H9 (cell line): Measurements from ENCODE around the gene SEC23IP. TPM values are rescaled to one million over a fixed set of nuclear protein-coding genes. Genes with fewer than 3 reads are reported as not detected.

Source experiments
- DNase-seq: peaks from one replicate; pipeline ENCODE4 v3.0.0-alpha.2; 2017
- H2AFZ ChIP-seq: one replicate; pipeline ENCODE4 v1.6.1; 2013; ENCODE audit warnings: mild to moderate bottlenecking, low read length, control low read depth, moderate library complexity
- H2AK5ac ChIP-seq: 2 replicates; pipeline ENCODE4 v1.6.1; 2013; ENCODE audit warnings: low read length, control low read depth, mixed read lengths; ENCODE audit not compliant: insufficient read length
- H2BK120ac ChIP-seq: one replicate; pipeline ENCODE4 v1.6.1; 2013; ENCODE audit warnings: low read depth, mild to moderate bottlenecking, low read length, control low read depth, inconsistent platforms; ENCODE audit not compliant: poor library complexity, severe bottlenecking
- H2BK12ac ChIP-seq: 2 replicates; pipeline ENCODE4 v1.6.1; 2013; ENCODE audit warnings: low read length, control low read depth, mixed read lengths, low read depth; ENCODE audit not compliant: insufficient read length
- H2BK15ac ChIP-seq: 2 replicates; pipeline ENCODE4 v1.6.1; 2013; ENCODE audit warnings: low read depth, low read length, control low read depth
- H2BK20ac ChIP-seq: one replicate; pipeline ENCODE4 v1.6.1; 2013; ENCODE audit warnings: low read depth, mild to moderate bottlenecking, low read length, control low read depth, inconsistent platforms; ENCODE audit not compliant: poor library complexity, severe bottlenecking
- H2BK5ac ChIP-seq: 2 replicates; pipeline ENCODE4 v1.6.1; 2013; ENCODE audit warnings: low read length, control low read depth, mixed read lengths; ENCODE audit not compliant: insufficient read length
- H3K14ac ChIP-seq: 2 replicates; pipeline ENCODE4 v1.6.1; 2013; ENCODE audit warnings: low read length, control low read depth; ENCODE audit not compliant: insufficient read depth
- H3K18ac ChIP-seq: 2 replicates; pipeline ENCODE4 v1.6.1; 2013; ENCODE audit warnings: low read depth, mild to moderate bottlenecking, mixed read lengths, low read length, control low read depth; ENCODE audit not compliant: insufficient read length
- H3K23ac ChIP-seq: 2 replicates; pipeline ENCODE4 v1.6.1; 2013; ENCODE audit warnings: low read length, control low read depth, mixed read lengths, low read depth; ENCODE audit not compliant: insufficient read length
- H3K23me2 ChIP-seq: 2 replicates; pipeline ENCODE4 v1.6.1; 2013; ENCODE audit warnings: low read depth, mild to moderate bottlenecking, mixed read lengths, low read length, control low read depth; ENCODE audit not compliant: insufficient read length, poor library complexity, severe bottlenecking
- H3K27ac ChIP-seq: 2 replicates; pipeline ENCODE4 v1.5.1; 2013; ENCODE audit warnings: low read length, control low read depth, mixed read lengths, low read depth; ENCODE audit not compliant: insufficient read length
- H3K27me3 ChIP-seq: 2 replicates; pipeline ENCODE4 v1.6.1; 2013; ENCODE audit warnings: low read length, control low read depth, inconsistent platforms; ENCODE audit not compliant: insufficient read depth
- H3K4ac ChIP-seq: 2 replicates; pipeline ENCODE4 v1.6.1; 2013; ENCODE audit warnings: low read depth, mild to moderate bottlenecking, control low read depth, inconsistent platforms, low read length, moderate library complexity
- H3K4me1 ChIP-seq: 2 replicates; pipeline ENCODE4 v1.6.1; 2013; ENCODE audit warnings: low read length, control low read depth, inconsistent platforms; ENCODE audit not compliant: insufficient read depth
- H3K4me2 ChIP-seq: 2 replicates; pipeline ENCODE4 v1.6.1; 2013; ENCODE audit warnings: low read length, control low read depth, mixed read lengths; ENCODE audit not compliant: insufficient read length, insufficient read depth
- H3K56ac ChIP-seq: 2 replicates; pipeline ENCODE4 v1.6.1; 2013; ENCODE audit warnings: low read depth, mild to moderate bottlenecking, mixed read lengths, low read length, control low read depth; ENCODE audit not compliant: insufficient read length
- H3K79me1 ChIP-seq: 2 replicates; pipeline ENCODE4 v1.6.1; 2013; ENCODE audit warnings: low read depth, mild to moderate bottlenecking, moderate library complexity, low read length, control low read depth, inconsistent platforms; ENCODE audit not compliant: insufficient read depth, poor library complexity, severe bottlenecking
- H3K79me2 ChIP-seq: 2 replicates; pipeline ENCODE4 v1.6.1; 2013; ENCODE audit warnings: low read length, control low read depth, inconsistent platforms; ENCODE audit not compliant: insufficient read depth
- H3K9ac ChIP-seq: 2 replicates; pipeline ENCODE4 v1.6.1; 2013; ENCODE audit warnings: low read length, control low read depth, mixed read lengths; ENCODE audit not compliant: insufficient read length; ENCODE audit errors: extremely low read depth
- H3K9me3 ChIP-seq: one replicate; pipeline ENCODE4 v1.6.1; 2013; ENCODE audit warnings: low read depth, low read length, inconsistent platforms; ENCODE audit not compliant: control insufficient read depth
- H3T11ph ChIP-seq: one replicate; pipeline ENCODE4 v1.6.1; 2013; ENCODE audit warnings: mild to moderate bottlenecking, low read length, control low read depth, inconsistent platforms
- H4K20me1 ChIP-seq: one replicate; pipeline ENCODE4 v1.6.1; 2013; ENCODE audit not compliant: control insufficient read depth, insufficient read length, insufficient read depth
- H4K5ac ChIP-seq: 2 replicates; pipeline ENCODE4 v1.6.1; 2013; ENCODE audit warnings: low read depth, mild to moderate bottlenecking, mixed read lengths, low read length, control low read depth; ENCODE audit not compliant: insufficient read length
- H4K8ac ChIP-seq: replicated peaks from 2 replicates; pipeline ENCODE4 v1.6.1; 2013; ENCODE audit warnings: low read length, control low read depth, mixed read lengths, low read depth; ENCODE audit not compliant: insufficient read length
- H4K91ac ChIP-seq: 2 replicates; pipeline ENCODE4 v1.6.1; 2013; ENCODE audit warnings: low read depth, mild to moderate bottlenecking, moderate library complexity, mixed read lengths, low read length, control low read depth; ENCODE audit not compliant: insufficient read length
- H3K27ac Mint-ChIP-seq, 3 experiments: 2 replicates in 2 of 3; 3 replicates in 1 of 3; pipeline ENCODE4 v1.8.0; 2020 to 2021; ENCODE audit warnings: mixed read lengths in 3 of 3, mild to moderate bottlenecking in 1 of 3, moderate library complexity in 1 of 3
- H3K27me3 Mint-ChIP-seq: 2 replicates; pipeline ENCODE4 v1.8.0; 2021; ENCODE audit warnings: low read depth, mild to moderate bottlenecking, moderate library complexity, mixed read lengths
- H3K36me3 Mint-ChIP-seq, 3 experiments: 2 replicates in 2 of 3; 3 replicates in 1 of 3; pipeline ENCODE4 v1.8.0; 2020 to 2021; ENCODE audit warnings: low read depth in 3 of 3, mixed read lengths in 3 of 3; ENCODE audit not compliant: insufficient read depth in 1 of 3
- H3K4me1 Mint-ChIP-seq, 2 experiments: 2 replicates each; pipeline ENCODE4 v1.8.0; 2020; ENCODE audit warnings: mixed read lengths in 2 of 2
- H3K4me3 Mint-ChIP-seq, 2 experiments: 2 replicates in 1 of 2; 3 replicates in 1 of 2; pipeline ENCODE4 v1.8.0; 2020 to 2021; ENCODE audit warnings: mild to moderate bottlenecking in 2 of 2, mixed read lengths in 2 of 2, moderate library complexity in 1 of 2
- H3K9me3 Mint-ChIP-seq, 2 experiments: 2 replicates in 1 of 2; 3 replicates in 1 of 2; pipeline ENCODE4 v1.8.0; 2020; ENCODE audit warnings: mild to moderate bottlenecking in 2 of 2, mixed read lengths in 2 of 2, moderate library complexity in 1 of 2
- WGBS: extraction: QIAGEN DNeasy Blood & Tissue Kit; methylation state at CpG from one replicate; pipeline ENCODE4 v1.1.7; 2013; ENCODE audit warnings: missing lambda C conversion rate, low lambda C conversion rate, mixed read lengths; ENCODE audit not compliant: insufficient read length; ENCODE audit errors: extremely low coverage; 5-methylcytosine and 5-hydroxymethylcytosine counted together
- total RNA-seq: library from RNA; stranded (reverse); gene quantifications from 2 replicates; pipeline ENCODE4 v1.2.1, GENCODE V29; 2021
- TF ChIP-seq, protein P1 (sequence below): fragments of 200-600 bp; sonication (generic); conservative IDR thresholded peaks from 3 replicates; pipeline ENCODE4 v1.8.0; 2021; ENCODE audit warnings: antibody characterized with exemption, mild to moderate bottlenecking

SEC23IP gene
- total RNA-seq, 1 experiment from 2014 or later, result 93.0 TPM

GRCh38 chr10:119970107-119970506 is 77.6 kb downstream of the SEC23IP start:
- Mint-ChIP-seq H3K4me1 (peaks cover 0 to 6% of the 10 kb centered on the region in 2 experiments; a peak in 1 of 4 replicates), H3K4me3 (no peak overlapping the region), H3K36me3 (peaks cover 0 to 7% (median 0%) of the 10 kb centered on the region in 3 experiments; a peak in 2 of 7 replicates), H3K27ac (no peak overlapping the region), H3K9me3 (peaks cover 12 to 16% of the 10 kb centered on the region in 2 experiments), H3K27me3 (no peaks in the 10 kb centered on the region; the same call in 1 of the 2 replicates)
- Histone ChIP-seq H3K56ac (no peak overlapping the region), H2BK12ac (no peak overlapping the region), H2AFZ (no peak overlapping the region), H3K4ac (no peak overlapping the region), H3T11ph (no peak overlapping the region), H3K18ac (no peak overlapping the region), H4K20me1 (no peaks in the 10 kb centered on the region), H2BK15ac (no peak overlapping the region), H2BK20ac (no peak overlapping the region), H3K23me2 (no peaks in the 10 kb centered on the region), H2BK5ac (no peak overlapping the region), H4K91ac (no peak overlapping the region), H2AK5ac (no peak overlapping the region), H2BK120ac (no peak overlapping the region), H3K4me1 (no peaks in the 10 kb centered on the region), H3K23ac (no peak overlapping the region), H3K27me3 (no peaks in the 10 kb centered on the region), H4K8ac (no peak overlapping the region), H3K14ac (no peak overlapping the region), H3K27ac (no peak overlapping the region), H4K5ac (no peak overlapping the region), H3K4me2 (no peak overlapping the region), H3K9me3 (no peaks in the 10 kb centered on the region), H3K79me1 (no peaks in the 10 kb centered on the region), H3K79me2 (no peaks in the 10 kb centered on the region), H3K9ac (no peak overlapping the region)
- WGBS, result 100% methylated on average over 1 of the region's 1 CpG
- no peak for DNase-seq
- TF ChIP-seq, protein P1, sequence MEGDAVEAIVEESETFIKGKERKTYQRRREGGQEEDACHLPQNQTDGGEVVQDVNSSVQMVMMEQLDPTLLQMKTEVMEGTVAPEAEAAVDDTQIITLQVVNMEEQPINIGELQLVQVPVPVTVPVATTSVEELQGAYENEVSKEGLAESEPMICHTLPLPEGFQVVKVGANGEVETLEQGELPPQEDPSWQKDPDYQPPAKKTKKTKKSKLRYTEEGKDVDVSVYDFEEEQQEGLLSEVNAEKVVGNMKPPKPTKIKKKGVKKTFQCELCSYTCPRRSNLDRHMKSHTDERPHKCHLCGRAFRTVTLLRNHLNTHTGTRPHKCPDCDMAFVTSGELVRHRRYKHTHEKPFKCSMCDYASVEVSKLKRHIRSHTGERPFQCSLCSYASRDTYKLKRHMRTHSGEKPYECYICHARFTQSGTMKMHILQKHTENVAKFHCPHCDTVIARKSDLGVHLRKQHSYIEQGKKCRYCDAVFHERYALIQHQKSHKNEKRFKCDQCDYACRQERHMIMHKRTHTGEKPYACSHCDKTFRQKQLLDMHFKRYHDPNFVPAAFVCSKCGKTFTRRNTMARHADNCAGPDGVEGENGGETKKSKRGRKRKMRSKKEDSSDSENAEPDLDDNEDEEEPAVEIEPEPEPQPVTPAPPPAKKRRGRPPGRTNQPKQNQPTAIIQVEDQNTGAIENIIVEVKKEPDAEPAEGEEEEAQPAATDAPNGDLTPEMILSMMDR, result no peak
